Muscle of leg (tissue), 11 donors: Measurements from ENCODE around the gene MIP. TPM values are rescaled to one million over a fixed set of nuclear protein-coding genes. Genes with fewer than 3 reads are reported as not detected.
"Not testable (repeated sequence)": the region's sequence is repeated elsewhere in the genome, so short reads cannot be mapped to it uniquely, and the experiment has no call there.

Experiments used
- DNase-seq: peaks from one replicate; pipeline ENCODE4 v3.0.0; 2013
- H3K27ac ChIP-seq: one replicate; pipeline ENCODE4 v1.5.1; 2013; ENCODE audit warnings: mild to moderate bottlenecking, low read length, control low read depth
- H3K27me3 ChIP-seq: one replicate; pipeline ENCODE4 v1.6.1; 2013; ENCODE audit warnings: low read length; ENCODE audit not compliant: control insufficient read depth, insufficient read depth
- H3K36me3 ChIP-seq: one replicate; pipeline ENCODE4 v1.6.1; 2013; ENCODE audit warnings: low read length; ENCODE audit not compliant: control insufficient read depth, insufficient read depth
- H3K4me1 ChIP-seq: one replicate; pipeline ENCODE4 v1.6.1; 2013; ENCODE audit warnings: low read length; ENCODE audit not compliant: control insufficient read depth, insufficient read depth
- H3K4me3 ChIP-seq: one replicate; pipeline ENCODE4 v1.5.1; 2013; ENCODE audit warnings: low read length, control low read depth
- H3K9me3 ChIP-seq: replicated peaks from 2 replicates; pipeline ENCODE4 v1.6.1; 2013; ENCODE audit warnings: low read depth, low read length; ENCODE audit not compliant: control insufficient read depth
- WGBS: methylation state at CpG from one replicate; pipeline ENCODE4 v1.1.5; 2013; ENCODE audit warnings: missing lambda C conversion rate; ENCODE audit not compliant: insufficient coverage; 5-methylcytosine and 5-hydroxymethylcytosine counted together
- polyA plus RNA-seq, 8 donors: library from polyadenylated mRNA; unstranded; fragments of 120-200 nt; gene quantifications; one replicate each; pipeline versions ENCODE4 v1.2.1 to v1.2.3, GENCODE V29; 2013; ENCODE audit warnings: inconsistent platforms in 1 of 8, low replicate concordance in 1 of 8; ENCODE audit not compliant: insufficient read length in 8 of 8, insufficient read depth in 1 of 8
- total RNA-seq: library from RNA; stranded (reverse); fragments of 120-200 nt; gene quantifications from one replicate; pipeline ENCODE4 v1.2.4, GENCODE V29; 2013

MIP gene
- total and polyA plus RNA-seq, 9 donors: 0.09 to 0.36 (median 0.18) TPM; not detected in 5

- H3K4me3 ChIP-seq, DNase-seq, H3K4me1 ChIP-seq, H3K36me3 ChIP-seq, H3K27me3 ChIP-seq, H3K27ac ChIP-seq, H3K9me3 ChIP-seq: not testable (repeated sequence)
- WGBS: 93% methylated on average over 2 of the region's 2 CpGs
These were observed 11.2 kb downstream of the MIP start for GRCh38 chr12:56443208-56443607.

GRCh38 chr12:56437430-56438176 is 16.9 kb downstream of the MIP start:
- Histone ChIP-seq H3K4me3 (no peak overlapping the region), H3K27ac (no peak overlapping the region), H3K36me3 (peaks cover 10% of the 10 kb centered on the region), H3K4me1 (no peaks in the 10 kb centered on the region), H3K9me3 (no peaks in the 10 kb centered on the region), H3K27me3 (no peaks in the 10 kb centered on the region)
- WGBS: 85% methylated on average over 4 of the region's 11 CpGs
- no peak for DNase-seq

- Histone ChIP-seq H3K27me3 (no peaks in the 10 kb centered on the region), H3K4me3 (no peak overlapping the region), H3K9me3 (no peaks in the 10 kb centered on the region), H3K4me1 (no peaks in the 10 kb centered on the region), H3K36me3 (peaks cover 31% of the 10 kb centered on the region), H3K27ac (no peak overlapping the region)
- WGBS: no CpG with 5 or more reads among the region's 6 CpGs
- DNase-seq: no peak
These were observed 19.6 kb downstream of the MIP start for GRCh38 chr12:56434828-56435227.

GRCh38 chr12:56431850-56432249 is 22.6 kb downstream of the MIP start:
- peaks cover 49% of the 10 kb centered on the region for H3K36me3 ChIP-seq
- WGBS: no CpG with 5 or more reads among the region's 3 CpGs
- H3K4me3 ChIP-seq: no peak overlapping the region
- no peak overlapping the region for H3K27ac ChIP-seq
- no peaks in the 10 kb centered on the region for H3K9me3 ChIP-seq
- H3K27me3 ChIP-seq: no peaks in the 10 kb centered on the region
- no peak for DNase-seq
- no peaks in the 10 kb centered on the region for H3K4me1 ChIP-seq

- H3K36me3 ChIP-seq: peaks cover 50% of the 10 kb centered on the region
- DNase-seq: no peak
- no peaks in the 10 kb centered on the region for H3K9me3 ChIP-seq
- H3K4me3 ChIP-seq: no peak overlapping the region
- 96% methylated on average over 10 of the region's 11 CpGs for WGBS
- H3K27ac ChIP-seq: no peak overlapping the region
- no peaks in the 10 kb centered on the region for H3K27me3 ChIP-seq
- H3K4me1 ChIP-seq: no peaks in the 10 kb centered on the region
These were observed 23.2 kb downstream of the MIP start for GRCh38 chr12:56431288-56431687.

- WGBS: no CpG with 5 or more reads among the region's 3 CpGs
- peaks cover 58% of the 10 kb centered on the region for H3K36me3 ChIP-seq
These were observed 28.5 kb downstream of the MIP start for GRCh38 chr12:56425940-56426438.

GRCh38 chr12:56425193-56425592 is 29.3 kb downstream of the MIP start:
- Histone ChIP-seq H3K4me3 (no peak overlapping the region), H3K4me1 (no peaks in the 10 kb centered on the region), H3K9me3 (no peaks in the 10 kb centered on the region), H3K36me3 (peaks cover 59% of the 10 kb centered on the region), H3K27me3 (no peaks in the 10 kb centered on the region), H3K27ac (no peak overlapping the region)
- no CpG with 5 or more reads among the region's 1 CpG for WGBS
- peak; percentile 60 for DNase-seq

More at GRCh38 chr12:56425940-56426438, 28.5 kb downstream of the MIP start:
- Histone ChIP-seq H3K27me3 (no peaks in the 10 kb centered on the region), H3K4me3 (no peak overlapping the region), H3K9me3 (no peaks in the 10 kb centered on the region), H3K27ac (no peak overlapping the region), H3K4me1 (no peaks in the 10 kb centered on the region)
- no peak for DNase-seq

GRCh38 chr12:56420411-56420810 is 34.0 kb downstream of the MIP start:
- 100% methylated on average over 2 of the region's 6 CpGs for WGBS
- H3K4me3 ChIP-seq: no peak overlapping the region
- no peak for DNase-seq
- H3K36me3 ChIP-seq: peaks cover 61% of the 10 kb centered on the region
- H3K4me1 ChIP-seq: no peaks in the 10 kb centered on the region
- no peak overlapping the region for H3K27ac ChIP-seq
- no peaks in the 10 kb centered on the region for H3K9me3 ChIP-seq
- no peaks in the 10 kb centered on the region for H3K27me3 ChIP-seq

GRCh38 chr12:56417739-56418138 is 36.7 kb downstream of the MIP start:
- peaks cover 48% of the 10 kb centered on the region for H3K36me3 ChIP-seq
- H3K9me3 ChIP-seq: no peaks in the 10 kb centered on the region
- H3K27ac ChIP-seq: no peak overlapping the region
- no peaks in the 10 kb centered on the region for H3K27me3 ChIP-seq
- no peak for DNase-seq
- no peak overlapping the region for H3K4me3 ChIP-seq
- 88% methylated on average over 8 of the region's 11 CpGs for WGBS
- H3K4me1 ChIP-seq: no peaks in the 10 kb centered on the region

GRCh38 chr12:56414401-56414800 is 40.1 kb downstream of the MIP start:
- no peak overlapping the region for H3K4me3 ChIP-seq
- H3K9me3 ChIP-seq: no peaks in the 10 kb centered on the region
- H3K36me3 ChIP-seq: peaks cover 24% of the 10 kb centered on the region
- H3K27ac ChIP-seq: no peak overlapping the region
- H3K27me3 ChIP-seq: no peaks in the 10 kb centered on the region
- no peak for DNase-seq
- H3K4me1 ChIP-seq: no peaks in the 10 kb centered on the region
- 93% methylated on average over 1 of the region's 3 CpGs for WGBS
